Femur (tissue), 1 donor: ENCODE measurements around the gene SRGAP2C.
"Not testable (repeated sequence)": the region's sequence is repeated elsewhere in the genome, so short reads cannot be mapped to it uniquely, and the experiment has no call there.

Source experiments
- DNase-seq: peaks from one replicate; pipeline ENCODE4 v3.0.0-alpha.2; 2017

The SRGAP2C gene

DNA sequence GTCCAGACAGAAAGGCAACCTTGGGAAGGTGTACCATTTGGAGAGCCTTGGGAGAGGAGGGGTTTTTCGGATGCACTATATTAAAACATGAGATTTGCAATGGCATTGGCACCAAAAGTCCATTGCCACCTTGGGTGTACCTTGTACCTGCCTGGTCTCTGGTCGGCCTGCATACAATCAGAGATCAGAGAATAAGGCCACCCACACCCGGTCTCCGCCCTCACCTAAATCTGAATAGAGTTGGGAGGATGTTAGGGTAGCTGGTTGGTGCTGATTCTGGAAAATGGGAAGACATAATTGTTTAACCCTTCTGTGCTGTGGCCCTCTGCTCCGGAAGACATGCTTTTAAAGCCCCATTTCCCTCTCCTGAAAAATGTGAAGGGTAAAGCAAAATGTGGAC is 3.1 kb downstream of the SRGAP2C start:
- not testable (repeated sequence) for DNase-seq

DNA sequence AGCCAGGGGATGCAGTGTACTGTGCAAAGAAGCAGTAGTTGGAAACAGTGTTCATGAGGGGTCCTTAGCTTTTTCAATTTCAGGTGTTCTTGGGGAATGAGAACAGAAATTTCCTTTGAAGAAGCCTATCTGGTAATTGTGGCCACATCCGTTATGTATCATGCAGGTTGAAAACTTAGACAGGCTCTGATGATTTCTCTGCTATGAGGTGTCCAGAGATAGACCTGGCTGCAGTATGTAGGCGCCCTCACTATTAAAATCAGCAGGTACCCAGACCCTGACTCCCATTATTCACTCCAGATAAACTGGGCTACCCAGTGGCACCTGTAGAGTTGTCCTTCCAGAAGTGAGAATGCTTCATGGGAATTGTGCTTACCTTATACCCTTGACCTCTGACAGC is 7.7 kb downstream of the SRGAP2C start:
- DNase-seq: not testable (repeated sequence)

DNA sequence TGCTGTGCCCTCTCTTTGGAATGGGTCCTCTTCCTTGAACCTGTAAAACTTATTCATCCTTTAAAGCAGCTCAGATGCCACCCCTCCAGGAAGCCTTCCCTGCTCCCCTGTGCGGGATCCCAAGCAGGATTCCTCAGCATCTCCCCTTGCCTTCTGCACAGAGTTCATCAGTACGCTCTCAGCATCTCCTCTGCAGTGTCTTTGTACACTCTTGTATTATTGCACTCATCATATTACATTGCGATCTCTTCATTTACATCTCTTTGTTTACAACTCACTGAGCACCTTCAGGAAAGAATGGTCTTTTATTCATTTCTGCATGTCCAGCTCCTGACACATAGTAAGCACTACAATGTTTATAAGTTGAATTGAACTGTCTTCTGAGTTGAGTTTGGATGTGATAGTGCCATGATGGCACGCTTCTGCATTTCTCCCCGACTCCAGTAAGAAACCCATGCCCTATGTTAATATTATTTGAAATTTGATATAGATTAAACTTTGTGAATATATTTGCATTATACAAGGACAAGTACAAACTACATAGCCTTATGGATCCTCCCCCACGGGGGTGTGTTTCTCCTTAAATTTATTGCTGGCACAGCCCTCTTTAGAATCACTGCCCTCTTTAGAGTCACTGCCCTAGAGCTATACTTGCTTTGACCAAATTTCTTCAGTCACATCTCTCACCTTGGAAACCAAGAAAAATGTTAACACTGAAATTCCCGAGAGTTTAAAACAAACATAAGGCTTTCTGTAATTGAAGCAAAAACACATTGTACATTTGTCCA is 12.5 kb downstream of the SRGAP2C start:
- DNase-seq: not testable (repeated sequence)

DNA sequence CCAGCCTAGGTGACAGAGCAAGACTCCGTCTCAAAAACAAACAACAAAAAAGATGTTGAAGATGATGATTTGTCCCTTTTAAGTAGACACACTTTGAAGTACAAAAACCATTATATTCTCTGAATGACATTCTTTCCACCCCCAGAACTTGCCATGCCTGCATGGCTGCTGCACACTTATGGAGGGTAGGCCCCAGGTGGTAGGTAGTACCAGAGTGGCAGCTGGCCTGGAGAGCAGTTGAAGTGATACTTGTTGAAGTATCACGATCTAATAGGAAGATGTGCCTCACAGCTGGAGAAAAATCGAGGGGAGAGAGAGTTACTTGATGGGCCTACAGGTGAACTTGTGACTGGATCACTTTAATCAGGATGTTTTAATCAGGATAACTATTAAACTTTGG is 15.0 kb downstream of the SRGAP2C start:
- DNase-seq: not testable (repeated sequence)

DNA sequence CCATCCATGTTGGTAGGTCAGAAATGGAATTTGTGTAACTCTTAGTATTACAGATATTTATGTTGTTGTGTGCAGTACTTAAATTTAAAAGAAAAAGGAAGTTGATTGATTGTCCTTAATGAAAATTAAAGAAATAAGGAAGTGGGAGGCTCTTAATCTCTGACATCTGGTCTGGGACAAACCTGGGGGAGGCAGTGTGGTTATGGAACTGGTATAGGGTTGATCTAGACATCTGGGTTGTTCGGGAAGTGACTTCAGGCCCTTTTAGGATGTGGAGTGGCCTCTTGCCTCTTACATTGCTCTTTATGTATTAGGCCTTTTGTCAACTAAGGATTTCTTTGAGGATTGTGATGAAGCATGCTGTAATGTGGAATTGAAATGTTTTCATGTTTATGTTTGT is 15.5 kb downstream of the SRGAP2C start:
- not testable (repeated sequence) for DNase-seq

DNA sequence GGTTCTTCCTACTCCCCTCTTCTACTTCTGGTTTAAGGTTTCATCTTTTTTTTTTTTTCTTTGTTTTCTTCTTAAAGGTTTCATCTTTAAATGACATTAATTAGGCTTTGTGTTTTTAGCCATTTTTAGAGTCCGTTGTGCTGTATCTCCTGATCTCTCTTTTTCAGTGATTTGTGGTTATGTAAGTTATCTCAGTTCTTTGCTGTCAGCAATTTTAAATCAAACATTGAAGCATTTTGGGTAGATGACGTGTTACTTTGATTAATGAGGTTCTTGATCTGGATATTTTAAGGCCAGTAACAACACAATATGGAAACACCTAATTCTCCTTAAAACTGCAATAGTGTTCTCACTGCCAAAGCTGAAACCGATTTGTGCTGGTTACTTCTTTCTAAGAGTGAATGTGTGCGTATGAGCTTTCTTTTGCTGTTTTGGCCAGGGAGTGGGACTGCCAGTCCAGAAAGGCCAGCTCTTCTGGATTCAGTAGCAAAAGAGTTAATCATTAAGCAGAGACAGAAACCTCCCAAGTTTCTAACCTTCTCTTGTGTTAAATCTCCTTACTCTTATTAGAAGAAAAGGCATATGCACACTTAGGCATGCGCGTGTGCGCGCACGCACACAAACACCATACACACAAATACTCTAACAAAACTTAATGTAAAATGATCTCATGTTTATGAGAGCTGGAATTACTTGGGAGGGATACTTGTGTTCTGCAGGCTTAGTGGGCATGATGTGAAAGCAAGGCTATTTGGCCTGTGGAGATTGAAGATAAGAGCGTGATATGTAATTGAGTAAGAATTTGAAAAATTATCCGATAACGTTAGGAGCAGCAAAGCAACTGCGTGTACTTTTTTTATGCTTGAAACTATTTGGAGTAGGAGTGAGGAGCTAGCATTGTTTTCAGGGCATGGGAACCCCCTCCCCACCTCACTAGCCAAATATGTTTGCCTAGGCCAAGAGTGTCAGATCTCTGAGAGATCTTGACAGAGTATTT is 16.5 kb downstream of the SRGAP2C start:
- DNase-seq: not testable (repeated sequence)

DNA sequence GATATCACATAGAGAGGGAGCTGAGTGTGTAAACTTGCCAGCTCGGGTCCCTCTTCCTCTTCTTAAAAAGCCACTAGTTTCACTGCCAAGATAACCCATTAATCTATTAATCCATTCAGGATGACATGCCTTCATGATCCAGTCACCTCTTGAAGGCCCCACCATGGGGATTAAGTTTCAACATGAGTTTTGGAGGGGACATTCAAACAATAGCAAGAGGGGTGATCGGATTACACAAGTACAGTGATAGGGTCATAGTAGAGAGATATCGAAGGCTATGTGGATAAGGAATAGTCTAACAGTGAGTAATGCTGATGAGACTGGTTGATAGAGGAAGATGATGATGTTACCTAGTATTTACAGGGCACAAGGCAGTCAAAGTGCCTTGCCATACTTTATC is 18.2 kb downstream of the SRGAP2C start:
- DNase-seq: not testable (repeated sequence)

DNA sequence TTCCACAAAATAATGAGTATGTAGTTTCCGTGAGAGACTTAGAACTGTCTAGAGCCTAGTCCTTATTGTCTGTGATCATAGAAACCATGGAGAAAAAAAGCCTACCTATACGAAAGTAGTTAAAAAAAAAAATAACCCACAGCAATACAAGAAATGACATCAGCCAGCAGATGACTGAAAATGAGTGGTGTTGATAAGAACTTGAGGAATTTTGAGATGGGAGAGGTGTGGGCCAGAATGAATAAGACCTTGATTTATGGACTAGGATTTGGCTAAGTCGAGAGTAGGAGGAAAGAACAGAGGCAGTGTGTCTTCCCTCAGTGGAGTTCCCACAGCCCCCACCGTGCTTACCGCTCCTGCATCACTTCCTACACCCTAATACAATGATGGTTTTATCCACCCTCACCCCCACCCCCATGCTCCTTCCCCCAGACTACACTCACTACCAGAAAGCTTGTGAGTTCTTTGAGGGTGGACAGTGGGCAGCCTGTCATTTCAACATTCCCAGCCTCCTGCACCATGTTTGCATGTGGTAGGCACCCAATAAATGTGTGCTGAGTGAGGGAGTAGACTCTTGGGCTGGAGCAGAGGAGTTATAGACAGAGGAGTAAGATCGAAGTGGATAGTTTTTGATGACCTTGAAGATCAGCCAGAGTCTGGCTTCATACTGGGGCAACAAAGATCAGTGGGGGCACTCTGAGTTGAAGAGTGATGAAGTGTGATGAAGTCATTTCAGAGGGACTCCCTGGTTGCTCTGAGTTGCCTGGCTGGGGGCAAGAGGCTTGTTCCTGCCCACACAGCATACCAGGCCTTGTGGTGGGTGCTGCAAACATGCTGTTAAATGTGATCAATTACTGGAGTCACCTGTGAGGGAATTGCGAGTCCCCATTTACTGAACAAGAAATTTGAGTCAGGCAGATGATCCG is 21.3 kb downstream of the SRGAP2C start:
- not testable (repeated sequence) for DNase-seq

DNA sequence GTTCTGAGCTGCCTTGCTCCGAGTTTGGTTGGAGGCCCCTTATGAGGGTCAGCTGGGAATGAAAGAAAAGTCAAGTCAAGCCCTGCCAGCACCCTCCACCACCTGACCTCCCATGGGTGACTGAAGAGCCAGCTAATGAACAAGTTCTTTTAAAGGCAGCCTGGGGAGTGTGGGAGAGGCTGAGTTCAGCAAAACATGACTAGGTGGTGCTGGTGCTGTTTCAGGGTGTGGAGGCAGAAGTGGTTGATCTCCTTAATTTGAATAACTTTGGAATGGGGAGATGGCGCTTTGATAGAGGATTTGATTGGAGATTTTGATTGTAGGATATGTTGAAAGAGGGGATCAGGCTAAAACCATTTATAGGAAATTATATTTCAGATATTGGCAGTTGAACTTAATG is 22.6 kb downstream of the SRGAP2C start:
- not testable (repeated sequence) for DNase-seq

DNA sequence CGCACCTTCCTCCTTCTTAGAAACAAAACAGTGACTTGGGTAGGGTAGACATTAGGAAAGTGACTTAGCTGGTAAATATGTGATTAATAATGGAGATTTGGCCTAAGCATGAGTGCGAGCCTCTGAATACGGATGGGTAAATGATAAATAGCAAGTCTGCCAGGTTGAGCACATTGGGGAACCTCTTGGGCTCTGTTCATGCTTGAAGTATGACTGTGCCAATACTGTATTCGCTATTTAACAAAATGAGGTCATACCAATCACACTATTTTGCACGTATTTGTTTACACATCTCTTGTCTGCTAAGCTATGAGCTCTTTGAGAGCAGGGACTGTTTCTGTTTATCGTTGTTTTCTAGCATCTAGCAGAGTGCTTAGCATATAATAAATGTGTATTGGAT is 23.6 kb downstream of the SRGAP2C start:
- not testable (repeated sequence) for DNase-seq

DNA sequence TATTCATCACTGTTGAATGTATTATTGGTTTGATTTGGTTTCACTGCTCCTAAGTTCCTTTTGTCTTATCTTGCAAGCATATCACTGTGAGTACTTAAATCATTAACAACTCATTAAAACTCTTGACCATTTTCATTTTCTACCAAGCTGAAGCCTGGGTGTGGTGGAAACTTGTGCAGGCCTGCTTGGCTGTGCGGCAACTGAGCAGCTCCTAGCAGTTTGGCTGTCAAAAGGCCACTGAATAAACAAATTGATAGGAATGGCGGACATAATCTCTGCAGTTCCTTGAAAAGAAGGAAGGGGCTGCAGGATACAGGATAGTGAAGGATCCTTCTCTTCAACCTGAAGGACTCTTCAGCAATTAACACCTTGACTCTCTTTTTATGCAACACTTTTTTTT is 26.0 kb downstream of the SRGAP2C start:
- not testable (repeated sequence) for DNase-seq

DNA sequence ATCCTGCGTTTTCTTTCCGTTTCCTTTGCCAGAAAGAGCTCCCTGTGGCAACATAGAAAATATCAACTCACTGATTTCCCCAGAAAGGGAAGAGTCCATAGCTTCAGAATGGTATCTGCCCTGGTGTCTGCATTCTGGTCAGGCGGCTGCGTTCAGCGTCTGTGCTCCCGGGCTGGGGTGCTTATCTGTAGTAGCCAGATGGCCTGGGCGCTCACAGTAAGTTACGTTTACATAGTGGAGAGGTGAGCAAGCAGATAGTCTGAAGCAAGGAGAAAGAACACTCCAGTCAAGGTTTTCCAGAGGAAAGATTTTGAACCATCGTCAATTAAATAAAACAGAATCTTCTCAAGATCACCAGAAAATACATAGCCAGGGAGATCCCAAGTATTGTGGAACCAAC is 28.7 kb downstream of the SRGAP2C start:
- DNase-seq: not testable (repeated sequence)

DNA sequence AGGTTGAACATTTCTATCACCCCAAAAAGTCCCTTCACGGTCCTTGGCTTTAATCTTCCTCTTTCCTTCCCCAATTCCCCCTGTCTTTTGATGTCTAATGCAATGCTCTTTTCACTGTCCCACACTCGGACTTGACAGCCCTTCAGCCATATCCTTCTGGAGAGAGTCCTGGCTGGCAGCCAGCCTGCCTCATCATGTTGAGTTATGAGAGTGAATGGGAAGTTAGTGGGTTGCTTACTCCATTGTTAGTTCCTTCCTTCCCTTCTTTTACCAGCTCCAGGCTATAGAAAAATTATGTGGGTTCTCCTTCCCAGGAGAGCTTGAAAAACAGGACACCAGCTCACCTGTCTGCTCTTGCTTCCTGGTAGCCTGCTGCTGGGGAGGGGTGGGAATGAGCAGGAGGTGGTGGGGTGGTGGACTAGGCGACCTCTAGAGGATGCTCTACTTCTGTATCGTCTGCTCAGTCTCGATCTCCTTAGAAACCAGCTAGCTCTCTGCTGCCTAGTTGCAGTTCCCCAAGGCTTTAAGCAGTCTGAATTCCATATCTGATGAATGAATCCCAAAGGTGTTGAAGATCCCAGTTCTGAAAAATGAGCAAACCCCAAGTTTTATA is 29.9 kb downstream of the SRGAP2C start:
- not testable (repeated sequence) for DNase-seq

DNA sequence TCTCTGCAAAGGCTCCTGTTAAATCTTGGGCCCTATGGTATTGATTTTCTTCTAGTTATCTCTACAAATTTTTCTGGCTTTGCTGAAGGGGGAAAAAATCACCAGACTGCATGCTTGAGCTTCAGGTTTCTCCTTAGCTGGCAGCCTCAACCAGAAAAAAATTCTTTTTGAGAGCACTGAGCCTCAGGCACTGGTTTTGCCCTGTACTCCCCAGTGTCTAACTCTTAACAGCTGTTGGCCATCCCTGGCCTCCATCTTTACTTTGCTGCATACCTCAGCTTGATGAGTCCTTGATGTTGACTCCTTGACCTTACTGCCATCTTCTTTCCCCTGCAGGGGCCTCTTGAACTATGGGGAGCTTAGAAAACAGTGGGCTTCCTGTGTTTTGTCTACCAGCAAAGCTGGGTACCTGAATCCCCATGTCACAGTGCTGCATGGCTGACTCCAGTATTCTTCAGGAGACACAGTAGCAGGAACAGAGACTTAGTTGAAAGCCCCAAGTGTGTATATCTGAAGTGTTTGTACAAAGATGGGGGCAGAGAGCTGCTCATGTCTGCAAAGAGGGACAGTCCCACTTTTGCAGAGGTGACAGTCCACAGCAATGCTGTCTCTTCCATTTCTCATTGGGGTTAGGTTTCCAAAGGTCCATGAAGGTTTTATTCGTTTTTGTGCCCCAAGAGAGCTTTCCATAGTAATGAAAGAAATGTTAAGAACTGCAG is 31.1 kb downstream of the SRGAP2C start:
- DNase-seq: not testable (repeated sequence)

DNA sequence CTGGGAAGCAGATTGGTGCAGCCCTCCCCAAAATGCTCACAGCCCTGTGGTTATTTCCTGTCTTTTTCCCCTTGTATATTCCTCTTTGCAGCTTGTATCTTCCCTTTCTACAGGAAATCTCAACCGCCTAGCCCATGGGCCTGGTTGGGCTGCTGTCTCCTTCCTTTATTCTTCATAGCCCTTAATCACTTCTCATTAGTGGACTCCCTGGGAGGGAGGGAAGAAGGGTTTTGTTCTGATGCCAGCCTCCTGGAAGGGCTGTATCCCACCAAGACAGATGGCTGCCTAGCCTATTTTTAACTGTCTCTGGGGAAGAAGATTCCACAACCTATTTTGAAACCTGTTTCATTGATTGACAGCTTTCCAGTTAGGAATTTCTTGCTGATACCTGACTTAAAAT is 31.9 kb downstream of the SRGAP2C start:
- not testable (repeated sequence) for DNase-seq

DNA sequence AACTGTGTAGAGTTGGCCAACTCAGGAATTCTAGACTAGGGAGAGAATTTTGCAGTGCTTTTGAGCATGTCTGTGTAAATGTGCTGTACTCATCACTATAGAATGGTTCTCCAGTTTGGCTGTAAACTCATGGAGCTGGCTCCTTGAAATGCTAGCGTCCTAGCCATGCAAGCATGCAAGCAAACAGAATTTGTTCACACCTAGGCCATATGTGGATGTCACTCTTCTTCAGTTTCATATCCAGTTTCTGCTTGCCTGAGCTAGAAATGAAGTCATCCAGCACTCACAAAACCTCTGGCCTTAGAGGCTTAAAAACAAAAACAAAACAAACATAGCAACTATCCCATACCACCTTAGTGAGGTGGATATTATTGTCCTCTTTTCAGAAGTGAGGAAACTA is 37.0 kb downstream of the SRGAP2C start:
- not testable (repeated sequence) for DNase-seq

DNA sequence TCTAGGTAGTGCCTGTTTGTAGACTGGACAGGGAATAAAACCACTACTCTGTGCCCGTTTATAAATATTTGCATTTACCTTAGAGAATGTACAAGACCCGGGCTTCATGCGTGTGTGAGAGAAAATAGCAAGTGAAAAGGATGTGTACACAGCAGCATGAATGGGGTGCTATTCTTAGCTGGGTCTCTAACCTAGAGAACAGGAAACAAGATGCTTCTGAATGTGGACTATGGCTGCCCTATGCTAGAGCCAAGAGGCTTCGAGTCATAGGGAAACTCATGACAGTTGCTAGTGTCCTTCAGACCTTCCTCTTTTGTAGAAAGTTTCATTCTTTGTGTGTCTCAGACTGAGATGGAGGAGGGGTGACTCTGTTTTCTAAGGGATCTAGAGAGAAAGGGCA is 39.9 kb downstream of the SRGAP2C start:
- DNase-seq: not testable (repeated sequence)

DNA sequence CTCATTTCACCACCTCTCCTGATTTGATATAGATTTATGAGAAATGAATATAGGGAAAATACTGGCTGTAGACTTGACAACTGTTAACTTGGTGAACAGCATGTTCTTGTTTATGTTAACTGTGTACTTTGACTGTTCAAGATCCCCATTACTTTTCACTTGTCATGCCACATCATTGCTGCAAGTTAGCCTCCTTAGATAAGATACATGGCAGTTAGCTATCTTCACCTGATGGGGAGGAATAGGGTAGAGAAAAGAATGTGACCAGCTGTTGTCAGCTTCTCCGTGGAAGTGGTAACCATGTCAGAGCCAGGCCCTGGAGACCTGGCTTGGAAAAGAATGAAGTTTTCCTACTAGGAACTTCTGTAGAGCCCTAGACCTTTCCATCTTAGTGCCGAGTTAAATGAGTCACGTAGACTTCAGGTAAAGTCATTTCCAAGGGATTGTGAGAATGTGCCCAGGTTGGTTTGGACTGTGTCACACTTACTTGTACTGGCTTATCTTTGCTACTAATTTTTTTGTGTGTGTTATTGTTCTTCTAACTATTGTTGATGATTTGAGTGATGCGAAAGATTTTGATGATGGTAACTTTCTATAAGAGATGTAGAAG is 41.6 kb downstream of the SRGAP2C start:
- not testable (repeated sequence) for DNase-seq

DNA sequence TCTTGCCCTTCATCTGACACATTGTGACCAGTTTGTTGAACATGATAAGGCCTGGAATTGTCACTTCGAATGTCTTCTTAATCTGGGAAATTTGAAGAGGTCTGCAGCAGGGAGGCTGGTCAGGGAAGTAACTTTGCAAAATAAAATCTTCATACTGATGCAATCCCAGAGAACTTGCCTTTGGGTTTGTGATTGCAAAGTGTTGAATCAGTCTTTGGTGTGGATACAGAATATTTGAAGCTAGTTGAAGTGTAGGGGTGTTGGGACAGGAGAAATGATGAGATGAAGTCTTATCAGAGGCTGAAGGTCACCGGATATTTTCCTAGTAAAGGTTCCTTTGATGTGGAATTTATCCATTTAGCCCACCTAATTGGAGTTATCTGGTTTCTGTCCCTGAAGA is 42.1 kb downstream of the SRGAP2C start:
- DNase-seq: not testable (repeated sequence)

DNA sequence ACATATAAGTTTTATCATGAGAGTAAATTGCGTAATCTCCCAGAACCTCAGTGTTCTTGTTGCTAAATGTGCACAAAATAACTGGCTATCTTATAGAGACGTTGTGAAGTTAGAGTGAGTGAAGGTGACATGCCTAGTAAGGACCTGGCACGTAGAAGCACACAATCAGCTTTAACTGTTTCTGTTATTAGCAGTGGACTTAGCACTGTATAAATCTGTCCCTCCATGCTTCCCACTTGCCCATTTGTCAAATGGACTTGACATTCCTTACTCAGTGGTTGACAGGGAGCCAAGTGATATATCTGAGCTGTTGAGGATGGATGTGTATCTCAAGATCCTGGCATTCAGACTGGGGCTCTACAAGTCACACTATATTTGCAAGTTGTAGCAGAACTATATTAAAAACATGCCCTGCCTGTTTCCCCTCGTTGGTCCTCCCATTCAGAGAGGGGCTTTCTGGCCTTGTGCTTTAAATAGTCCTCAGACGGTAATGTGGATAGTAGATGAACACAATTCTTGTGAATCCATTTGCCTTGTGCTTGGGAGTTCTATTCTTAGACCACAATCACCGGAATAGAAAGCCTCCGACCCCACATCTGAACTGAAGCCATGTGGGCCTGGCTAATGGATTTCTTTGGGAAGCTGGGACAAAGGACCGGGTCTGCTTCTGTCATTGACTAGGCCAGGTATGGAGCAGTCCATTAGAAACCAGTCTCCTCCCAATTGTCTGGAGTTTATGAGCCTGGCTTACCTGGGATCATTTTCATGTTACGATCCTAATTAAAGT is 43.0 kb downstream of the SRGAP2C start:
- DNase-seq: not testable (repeated sequence)
